Measurements from ENCODE around the gene ST7. TPM values are rescaled to one million over a fixed set of nuclear protein-coding genes. Genes with fewer than 3 reads are reported as not detected.

ST7 gene
- total and polyA plus RNA-seq, 2 donors (not counting 3 experiments of a cell fraction or from before 2014, with no cell fraction given) = 18.6 to 24.9 TPM

GRCh38 chr7:117146059-117146458 is 192.8 kb downstream of the ST7 start:
- Histone ChIP-seq H3K36me3 (ENCODE audit: control insufficient read depth in 2 of 2, extremely low read depth in 1 of 2, insufficient read depth in 2 of 2, low read length in 2 of 2) (no peaks in the 10 kb centered on the region), H4K20me1 (replicated peaks; ENCODE audit: control insufficient read depth, extremely low read depth, insufficient read depth, low read length) (no peaks in the 10 kb centered on the region), H3K27ac (ENCODE audit: insufficient read depth, low read depth, low read length) (no peak overlapping the region), H3K9me3 (replicated peaks; ENCODE audit: control insufficient read depth, insufficient read depth, low read length) (no peaks in the 10 kb centered on the region), H3K9ac (replicated peaks; ENCODE audit: extremely low read depth, insufficient read depth, low read length) (no peak overlapping the region), H3K4me2 (ENCODE audit: insufficient read depth, low read length) (no peak overlapping the region), H3K4me1 (ENCODE audit: control insufficient read depth, extremely low read depth, insufficient read depth, low read length) (peaks cover 14% of the 10 kb centered on the region), H3K79me2 (ENCODE audit: control insufficient read depth, insufficient read depth, low read length) (no peaks in the 10 kb centered on the region), H3K9me1 (replicated peaks; ENCODE audit: control insufficient read depth, extremely low read depth, insufficient read depth, low read length) (no peaks in the 10 kb centered on the region), H3K4me3 (replicated peaks in 1 of 3; ENCODE audit: insufficient read depth in 1 of 3, low read depth in 1 of 3, low read length in 3 of 3) (no peak overlapping the region), H2AFZ (ENCODE audit: low read depth, low read length) (no peak overlapping the region), H3K27me3 (ENCODE audit: control insufficient read depth in 2 of 2, insufficient read depth in 2 of 2, low read length in 2 of 2) (no peaks in the 10 kb centered on the region)
- no peak for DNase-seq (ENCODE audit: low read depth, low spot score)
- intact Hi-C loops (cut with micrococcal nuclease) = no loop called here
- ChIA-PET CTCF (interaction anchor here (1.5 to 2.3 kb wide), 4 partner anchors 11 to 67 kb away, joined by 3 to 7 read pairs (median 4); no protein-coding TSS in a partner anchor), POLR2A (no interaction called here)
- no peak for TF ChIP-seq GATA2 (IDR thresholded peaks at IDR 0.05; ENCODE audit: insufficient read depth, insufficient read length, low read depth, low read length)
- TF ChIP-seq JUN (IDR thresholded peaks at IDR 0.05; ENCODE audit: borderline replicate concordance, insufficient read depth, insufficient read length, low read depth) = no peak
- no peak for TF ChIP-seq POLR2A (IDR thresholded peaks at IDR 0.05; ENCODE audit: low read depth, low read length)
- no peak for TF ChIP-seq EZH2 (IDR thresholded peaks at IDR 0.05; ENCODE audit: borderline replicate concordance, low read depth, low read length, severe bottlenecking)
- TF ChIP-seq CTCF (IDR thresholded peaks at IDR 0.05; ENCODE audit: extremely low read depth in 1 of 2, insufficient read depth in 1 of 2, low read depth in 1 of 2, low read length in 2 of 2) = no peak
- TF ChIP-seq POLR2AphosphoS5 (IDR thresholded peaks at IDR 0.05; ENCODE audit: insufficient read depth, low read depth, low read length) = no peak
- TF ChIP-seq FOS (IDR thresholded peaks at IDR 0.05; ENCODE audit: borderline replicate concordance, insufficient read depth, low read length) = no peak
- no peak for TF ChIP-seq MYC (IDR thresholded peaks at IDR 0.05; ENCODE audit: low read depth, low read length)
- no peak for TF ChIP-seq MAX (IDR thresholded peaks at IDR 0.05; ENCODE audit: insufficient read depth, insufficient read length)
- dilution Hi-C loops (cut with MboI; ENCODE audit: extremely low pct_ligation_motif_present, low sequenced_read_pairs) = no loop called here
- no peak for FAIRE-seq
- BruUV-seq (replicated peaks) = no TSS peak

Data from endothelial cell of umbilical vein (primary cell).